ENCODE data around the gene WBP4.

DNA sequence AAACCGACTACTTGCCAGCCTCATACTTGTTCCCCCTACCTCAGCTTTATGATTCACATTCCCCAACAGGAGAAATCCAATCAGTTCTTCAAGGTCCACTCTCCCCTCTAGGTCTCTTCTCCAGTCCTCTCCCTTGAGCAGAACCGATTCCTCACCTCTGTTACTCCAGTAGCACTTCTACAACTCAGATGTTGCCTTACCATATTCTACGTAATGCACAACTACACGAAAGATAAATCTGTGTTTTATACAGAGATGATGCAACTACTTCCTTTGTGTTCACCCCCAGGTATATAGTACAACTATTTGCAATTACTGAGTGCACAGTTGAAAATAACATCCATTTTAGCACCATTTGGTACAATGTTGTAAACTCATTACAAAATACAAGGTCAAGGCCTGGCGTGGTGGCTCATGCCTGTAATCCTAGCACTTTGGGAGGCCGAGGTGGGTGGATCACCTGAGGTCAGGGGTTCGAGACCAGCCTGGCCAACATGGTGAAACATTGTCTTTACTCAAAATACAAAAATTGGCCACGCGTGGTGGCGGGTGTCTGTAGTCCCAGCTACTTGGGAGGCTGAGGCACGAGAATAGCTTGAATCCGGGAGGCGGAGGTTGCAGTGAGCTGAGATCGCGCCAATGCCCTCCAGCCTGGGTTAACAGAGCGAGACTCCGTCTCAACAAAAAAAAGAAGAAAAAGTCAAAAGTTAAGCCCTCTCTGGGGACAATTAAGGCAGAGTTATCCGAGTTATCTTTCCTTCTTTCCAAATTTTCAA, 2.8 kb upstream of the WBP4 start:
- TF ChIP-seq POLR2A (IDR thresholded peaks at IDR 0.05) (no peak), CTCF (IDR thresholded peaks at IDR 0.05) (no peak), EP300 (IDR thresholded peaks at IDR 0.05) (no peak)
